GM18526 (cell line): ENCODE measurements around the gene STK10.

Experiments used
- POLR2A ChIP-seq: IDR thresholded peaks from 3 replicates; pipeline ENCODE4 v1.6.1; 2011; ENCODE audit not compliant: insufficient read length; ENCODE audit errors: extremely low read depth

The STK10 gene

DNA sequence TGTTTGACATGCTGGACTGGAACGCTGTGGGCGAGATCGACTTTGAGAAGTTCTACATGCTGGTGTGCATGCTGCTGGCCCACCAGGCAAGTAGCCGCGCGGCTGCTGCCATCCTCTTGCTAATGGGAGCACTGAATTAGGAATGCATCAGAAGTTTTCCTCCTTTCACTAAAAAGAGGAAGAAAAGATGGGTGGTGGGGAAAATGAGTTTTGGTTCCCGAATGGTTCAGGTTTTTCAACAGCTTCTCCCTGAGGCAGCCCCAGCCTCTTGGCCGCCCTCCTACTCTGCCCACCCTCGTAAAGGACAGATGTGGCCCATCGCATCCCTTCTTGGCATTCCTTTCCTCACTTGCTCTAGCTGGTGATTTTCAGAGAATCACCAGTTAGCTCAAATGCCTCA, 11.4 kb upstream of the STK10 start:
- no peak for TF ChIP-seq POLR2A

DNA sequence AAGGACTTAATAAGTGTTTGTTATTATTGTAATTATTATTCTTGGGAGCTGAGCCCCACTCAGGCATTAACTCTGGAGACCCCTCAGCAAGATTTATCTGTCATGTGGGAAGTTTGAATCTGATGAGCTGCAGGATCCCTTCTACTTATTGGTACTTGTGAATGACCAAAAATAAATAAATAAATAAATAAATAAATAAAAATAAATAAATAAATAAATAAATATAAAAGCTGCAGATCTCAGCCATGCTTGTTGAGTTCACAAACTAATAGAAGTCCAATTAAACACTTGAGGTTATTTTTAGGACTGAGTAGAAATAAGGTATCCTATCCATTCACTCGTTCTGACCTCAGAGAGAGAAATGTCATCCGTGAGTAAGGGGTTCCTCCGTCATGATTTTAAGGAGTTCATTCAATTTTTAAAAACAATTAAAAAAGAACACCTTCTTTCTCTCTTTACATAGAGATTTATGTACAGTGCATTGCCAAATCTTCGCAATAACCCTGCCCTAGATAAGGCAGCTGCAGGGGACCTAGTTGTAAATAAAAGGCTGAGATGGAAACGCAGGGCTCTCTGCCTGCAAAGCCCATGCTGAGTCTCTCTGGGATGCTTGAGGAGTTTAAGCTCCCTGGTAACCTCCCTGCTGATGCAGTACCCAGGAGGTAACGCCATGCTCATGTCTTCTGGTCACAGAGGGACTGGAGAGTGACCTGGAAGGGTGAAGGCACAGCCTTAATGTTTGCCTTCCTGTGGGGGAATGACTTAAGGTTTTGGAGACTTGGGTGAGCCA, 7.2 kb upstream of the STK10 start:
- TF ChIP-seq POLR2A = no peak

DNA sequence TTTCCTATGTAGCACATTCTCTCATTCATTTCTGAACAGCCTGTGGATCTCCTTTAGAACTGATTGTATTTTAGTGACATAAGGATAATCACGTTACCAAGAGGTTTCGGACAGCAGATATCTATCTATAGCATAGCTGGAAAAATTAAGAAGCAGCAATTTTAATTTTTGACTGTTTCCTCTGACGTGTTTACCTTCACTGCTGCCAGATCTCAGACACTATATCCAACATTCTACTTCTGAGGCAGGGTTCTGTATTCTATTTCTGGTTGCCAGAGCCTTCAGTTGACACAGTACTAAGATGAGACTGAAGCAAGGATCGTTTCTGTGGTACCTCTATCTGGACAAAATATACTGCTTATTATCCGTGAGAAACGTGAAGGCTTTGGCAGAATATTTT, 5.8 kb upstream of the STK10 start, which contains the start of gene EFCAB9:
TSS of gene EFCAB9 (plus strand) at position 301 of the 400 bp plus-strand sequence. CDS start at position 302, 1 bp downstream.
- TF ChIP-seq POLR2A = no peak

DNA sequence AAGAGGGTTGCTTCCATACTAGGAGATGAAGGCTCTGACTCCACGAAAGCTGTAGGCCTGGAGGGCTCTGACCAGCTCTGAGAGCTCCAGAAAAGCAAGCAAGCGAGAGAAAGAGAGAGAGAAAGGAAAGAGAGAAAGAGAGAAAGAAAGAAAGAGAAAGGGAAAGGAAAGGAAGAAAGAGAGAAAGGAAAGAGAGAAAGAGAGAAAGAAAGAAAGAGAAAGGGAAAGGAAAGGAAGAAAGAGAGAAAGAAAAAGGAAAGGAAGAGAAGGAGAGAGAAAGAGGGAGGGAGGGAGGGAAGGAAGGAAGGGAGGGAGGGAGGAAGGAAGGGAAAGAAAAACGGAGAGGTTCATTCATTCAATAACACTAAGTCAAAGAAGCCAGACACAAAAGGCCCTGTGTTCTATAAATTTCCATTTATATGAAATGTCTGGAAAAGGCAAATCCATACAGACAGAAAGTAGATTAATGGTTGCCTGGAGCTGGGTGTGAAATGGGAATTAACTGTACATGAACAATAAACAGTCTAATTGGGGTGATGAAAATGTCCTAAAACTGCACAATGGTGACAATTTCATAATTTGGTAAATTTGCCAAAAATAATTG, 1.8 kb upstream of the STK10 start:
- TF ChIP-seq POLR2A = no peak

DNA sequence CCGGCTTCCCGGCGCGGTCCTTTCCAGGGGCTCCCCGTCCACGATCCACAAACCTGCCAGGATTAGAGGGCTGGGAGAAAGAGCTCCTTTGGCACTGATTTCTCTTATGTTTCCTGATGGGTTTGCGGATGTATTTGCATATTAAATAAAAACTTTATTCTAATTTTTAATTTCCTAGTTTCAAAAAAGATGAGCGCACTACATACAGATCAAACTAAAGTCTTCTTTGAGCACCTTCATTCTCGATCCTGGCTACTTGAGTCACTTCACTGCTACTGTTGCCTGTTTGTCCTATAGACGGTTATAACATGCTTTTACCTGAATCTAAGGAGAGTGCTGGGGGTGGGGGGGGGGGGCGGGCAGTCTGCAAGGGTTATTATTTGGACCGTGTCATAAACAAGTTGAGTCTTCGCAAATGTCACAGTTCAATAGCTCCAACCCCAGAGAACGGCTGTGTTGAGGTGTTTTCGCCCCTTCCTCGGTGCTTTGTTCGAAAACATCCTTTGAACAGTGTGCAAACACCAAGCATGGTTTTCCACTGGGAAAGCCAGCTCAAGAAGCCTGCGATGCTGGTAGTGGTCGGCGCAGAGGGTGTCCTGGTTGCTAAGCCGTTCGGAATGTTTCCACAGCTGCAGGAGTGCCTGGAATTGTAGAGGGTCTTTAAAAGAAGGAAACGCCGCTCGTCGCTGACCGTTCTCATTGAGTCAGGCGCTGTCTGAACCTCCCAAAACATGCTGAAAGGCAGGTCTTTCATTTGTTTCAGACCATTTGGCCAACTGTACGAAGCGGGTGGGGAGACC, 1.1 kb upstream of the STK10 start:
- TF ChIP-seq POLR2A = no peak

DNA sequence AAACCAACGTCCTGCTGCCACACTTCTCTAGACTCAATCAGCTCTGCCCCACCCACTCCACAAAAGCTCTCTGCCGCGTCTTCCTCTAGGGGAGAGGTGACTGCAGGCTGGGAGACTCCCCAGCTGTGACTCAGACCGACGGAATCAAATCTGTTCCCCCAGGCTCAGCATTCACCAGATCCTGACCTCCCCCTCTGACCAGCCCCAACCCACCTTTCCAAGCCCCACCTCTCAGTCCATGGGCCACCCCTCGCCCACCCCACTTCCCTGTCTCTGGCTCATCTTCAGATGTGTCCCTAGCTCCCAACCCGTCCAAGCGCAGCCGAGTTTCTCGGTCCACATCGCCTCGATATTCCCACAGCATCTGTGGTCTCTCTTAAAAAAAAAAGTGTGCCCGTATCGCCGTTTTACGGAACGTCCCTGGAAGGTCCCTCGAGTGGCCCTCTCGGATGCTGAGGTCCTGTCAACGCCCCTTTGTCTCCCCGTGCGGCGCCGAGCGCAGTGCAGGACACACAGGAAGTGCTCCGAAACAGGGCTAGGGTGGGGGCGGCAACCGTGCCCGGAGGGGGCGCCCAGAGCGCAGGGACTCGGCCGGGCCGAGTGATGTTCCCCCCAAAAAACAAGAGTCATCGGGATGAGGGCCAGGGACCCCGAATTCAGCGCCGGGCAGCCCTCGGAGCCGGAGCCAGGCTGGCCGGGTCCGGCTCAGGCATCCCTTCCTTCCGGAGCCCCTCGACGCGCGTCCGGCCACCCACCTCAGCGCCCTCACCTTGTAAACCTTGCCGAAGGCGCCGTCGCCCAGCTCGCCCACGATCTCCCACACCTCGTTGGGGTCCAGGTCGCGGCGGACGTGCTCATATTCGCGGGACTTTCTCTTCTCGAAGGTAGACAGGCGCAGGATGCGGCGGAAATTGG, 649 bp downstream of the STK10 start:
- peak; percentile 21 for TF ChIP-seq POLR2A

DNA sequence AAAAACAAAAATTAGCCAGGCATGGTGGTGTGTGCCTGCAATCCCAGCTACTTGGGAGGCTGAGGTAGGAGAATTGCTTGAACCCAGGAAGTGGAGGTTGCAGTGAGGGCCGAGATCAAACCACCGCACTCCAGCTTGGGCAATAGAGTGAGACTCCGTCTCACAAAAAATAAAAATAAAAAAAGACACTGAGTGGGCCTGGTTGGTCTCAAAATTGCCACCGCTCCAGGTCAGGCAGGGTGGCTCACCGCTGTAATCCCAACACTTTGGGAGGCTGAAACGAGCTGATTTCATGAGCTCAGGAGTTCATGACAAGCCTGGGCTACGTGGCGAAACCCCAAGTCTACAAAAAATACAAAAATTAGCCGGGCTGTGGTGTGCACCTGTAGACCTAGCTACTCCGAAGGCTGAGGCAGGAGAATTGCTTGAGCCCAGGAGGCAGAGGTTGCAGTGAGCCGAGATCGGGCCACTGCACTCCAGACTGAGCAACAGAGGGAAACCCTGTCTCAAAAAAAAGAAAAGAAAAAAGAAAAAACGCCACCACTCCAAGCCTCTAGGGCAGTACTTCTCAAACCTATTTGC, 1.8 kb downstream of the STK10 start:
- TF ChIP-seq POLR2A = no peak

DNA sequence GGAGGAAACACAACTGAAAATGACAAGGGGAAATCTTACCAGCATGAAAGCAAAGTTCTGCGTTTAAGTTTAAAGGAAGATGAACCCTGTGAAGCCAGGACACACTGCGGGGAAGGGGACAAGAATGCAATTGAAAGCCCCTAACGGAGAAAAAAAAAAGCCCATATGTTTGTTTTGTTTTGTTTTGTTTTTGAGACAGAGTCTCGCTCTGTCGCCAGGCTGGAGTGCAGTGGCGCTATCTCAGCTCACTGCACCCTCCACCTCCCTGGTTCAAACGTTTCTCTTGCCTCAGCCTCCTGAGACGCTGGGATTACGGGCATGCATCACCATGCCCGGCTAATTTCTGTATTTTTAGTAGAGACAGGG, 2.9 kb downstream of the STK10 start:
- TF ChIP-seq POLR2A = no peak

DNA sequence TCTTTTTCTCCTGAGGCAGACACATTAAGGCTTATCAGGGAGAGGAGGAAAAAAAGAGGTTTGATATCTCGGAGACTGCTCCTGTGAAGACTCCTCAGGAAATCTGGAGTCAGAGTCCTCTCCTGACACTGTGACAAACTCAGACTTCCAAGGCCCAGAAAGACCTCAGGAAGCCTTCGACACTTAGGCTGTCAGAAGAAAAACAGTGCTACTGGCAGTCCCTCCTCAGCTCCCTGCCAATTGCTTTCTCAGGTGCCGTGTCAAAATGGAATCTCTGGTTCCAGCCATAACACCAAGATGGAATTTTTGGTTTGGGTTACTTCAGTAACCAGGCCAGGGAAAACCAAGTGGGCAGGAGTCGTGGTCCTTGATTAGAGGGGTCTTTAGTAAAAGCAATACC, 4.1 kb downstream of the STK10 start:
- no peak for TF ChIP-seq POLR2A

DNA sequence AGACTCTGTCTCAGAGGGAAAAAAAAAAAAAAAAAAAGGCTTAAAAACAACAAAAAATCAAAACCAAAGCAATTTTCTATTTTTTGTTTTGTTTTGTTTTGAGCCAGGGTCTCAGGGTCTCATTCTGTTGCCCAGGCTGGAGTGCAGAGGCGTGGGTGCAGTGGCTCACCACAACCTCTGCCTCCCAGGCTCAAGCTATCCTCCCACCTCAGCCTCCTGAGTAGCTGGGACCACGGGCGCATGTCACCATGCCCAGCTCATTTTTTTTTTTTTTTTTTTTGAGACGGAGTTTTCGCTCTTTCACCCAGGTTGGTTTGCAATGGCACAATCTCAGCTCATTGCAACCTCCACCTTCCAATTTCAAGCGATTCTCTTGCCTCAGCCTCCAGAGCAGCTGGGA, 5.7 kb downstream of the STK10 start:
- TF ChIP-seq POLR2A = no peak

DNA sequence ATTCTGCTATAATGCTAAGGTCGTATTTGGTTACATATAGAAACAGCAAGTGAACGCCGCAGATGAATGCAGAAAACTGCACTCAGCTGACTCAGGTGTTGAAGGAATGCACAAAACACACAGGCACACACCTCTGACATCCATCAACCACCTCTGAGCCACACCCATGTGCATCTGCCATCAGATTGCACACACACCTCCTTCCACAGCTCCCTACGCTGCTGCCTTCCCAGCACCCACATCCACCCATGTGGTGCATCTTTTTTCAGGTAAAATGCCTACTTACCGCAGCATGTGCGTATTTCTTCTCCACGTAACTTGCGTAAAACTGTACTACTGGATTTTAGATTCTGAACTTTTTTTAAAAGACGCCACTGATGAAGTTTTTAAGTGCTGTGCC, 7.1 kb downstream of the STK10 start:
- no peak for TF ChIP-seq POLR2A

DNA sequence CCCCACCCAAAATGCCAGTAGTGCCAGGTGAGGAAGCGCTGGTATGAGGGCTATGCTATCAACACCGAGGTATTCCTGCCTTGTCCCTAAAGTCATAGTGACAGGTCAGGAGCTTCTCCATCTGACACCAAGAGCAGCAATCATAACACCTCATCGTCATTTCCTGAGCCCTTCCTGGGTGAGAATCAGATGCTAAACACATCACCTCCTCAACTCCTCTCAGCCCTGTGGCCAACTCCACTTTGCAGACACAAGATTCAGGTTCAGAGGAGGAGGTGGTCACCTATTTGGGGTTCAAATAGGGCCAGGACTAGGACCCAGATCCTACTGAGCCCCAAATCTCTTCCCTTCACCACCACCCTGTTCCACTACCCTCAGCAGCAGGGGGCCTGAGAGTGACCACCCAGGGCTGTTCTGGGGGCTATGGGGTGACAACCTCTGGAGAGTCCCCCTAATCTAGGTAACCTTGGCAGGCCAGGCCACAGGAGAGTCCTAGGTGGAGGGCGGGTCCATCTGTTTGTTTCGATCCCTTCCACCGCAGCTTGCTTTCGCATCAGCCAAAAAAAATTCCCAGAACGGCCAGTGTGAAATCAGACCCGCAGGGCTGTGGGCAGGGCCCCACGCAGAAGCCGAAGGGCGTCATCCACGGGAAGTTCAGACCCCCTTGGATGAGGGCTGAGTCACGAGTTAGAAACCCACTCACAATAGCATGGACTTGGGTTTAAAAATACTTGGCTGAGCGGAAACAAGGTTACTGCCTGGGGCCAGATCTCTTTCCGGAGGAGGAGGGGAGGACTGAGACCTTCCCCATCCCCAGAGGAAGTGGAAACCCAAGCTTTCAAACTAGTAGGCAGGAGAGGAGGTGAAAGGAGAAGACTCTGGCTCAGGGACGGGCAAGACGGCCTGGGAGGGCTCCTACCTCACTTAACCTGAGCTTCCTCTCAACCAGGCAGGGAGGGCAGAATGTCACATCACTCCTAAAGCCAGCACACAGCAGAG, 8.7 kb downstream of the STK10 start:
- peak; percentile 37 for TF ChIP-seq POLR2A

DNA sequence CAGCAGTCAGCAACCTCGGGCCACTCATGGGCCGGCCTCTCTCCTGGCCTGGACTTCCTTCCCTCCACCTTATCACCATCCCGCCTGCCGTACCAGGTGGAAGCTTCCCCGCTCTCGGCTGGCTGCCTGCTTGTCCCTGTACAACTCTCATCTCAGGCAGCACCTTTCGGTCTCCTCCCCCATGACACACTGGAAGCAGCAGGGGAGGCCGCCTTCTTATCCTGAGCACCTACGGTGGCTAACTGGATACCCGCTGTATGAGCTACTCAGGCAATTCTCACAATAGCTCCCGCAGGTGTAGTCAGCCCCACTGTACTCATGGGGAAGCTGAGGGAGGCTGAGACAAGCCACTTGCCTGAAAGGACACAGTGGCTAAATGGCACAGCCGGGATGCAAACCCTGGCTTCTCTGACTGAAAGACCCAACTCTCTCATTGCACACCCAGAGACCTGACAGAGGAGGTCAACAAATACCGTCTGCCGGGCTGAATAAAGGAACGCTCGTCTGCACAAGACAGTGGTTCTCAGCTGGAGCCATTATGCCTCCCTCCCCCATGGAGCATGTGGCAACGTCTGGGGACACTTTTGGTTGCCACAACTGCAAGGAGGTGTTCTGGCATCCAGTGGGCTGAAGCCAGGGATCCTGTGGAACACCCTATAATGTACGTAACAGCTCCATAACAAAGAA, 9.6 kb downstream of the STK10 start:
- TF ChIP-seq POLR2A = no peak
